GM19397 (cell line): ENCODE measurements around the gene PLAGL1.

Experiments used
- ATAC-seq: cut with Tn5 transposase; IDR thresholded peaks from one replicate; pipeline ENCODE4 v1.9.1; 2021; ENCODE audit warnings: mild to moderate bottlenecking, moderate library complexity; ENCODE audit not compliant: unreplicated experiment

PLAGL1 gene

GRCh38 chr6:143966312-143966711 is 41.7 kb downstream of the PLAGL1 start:
- no peak for ATAC-seq

- ATAC-seq, result no peak
Observed at GRCh38 chr6:143965503-143966171, 42.4 kb downstream of the PLAGL1 start.

DNA sequence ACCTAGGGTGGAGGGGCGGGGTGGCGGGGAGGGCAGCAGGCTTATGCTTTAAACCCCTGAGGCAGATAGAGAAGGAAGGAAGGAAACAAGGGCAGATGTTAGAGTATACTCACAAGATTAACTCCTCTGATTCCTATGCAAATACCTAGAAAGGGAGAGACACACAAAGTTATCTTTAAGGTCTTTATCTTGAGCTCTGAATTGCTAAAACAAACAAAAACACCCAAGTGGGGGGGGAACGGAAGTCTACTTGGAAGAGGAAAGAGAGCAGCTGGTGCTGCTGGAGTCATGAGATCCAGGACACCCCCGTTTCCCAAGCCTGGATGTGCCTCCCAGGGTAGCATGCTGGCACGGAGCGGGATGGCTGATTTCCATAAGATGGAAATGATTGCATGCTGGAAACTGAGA is 43.4 kb downstream of the PLAGL1 start:
- ATAC-seq, result no peak

DNA sequence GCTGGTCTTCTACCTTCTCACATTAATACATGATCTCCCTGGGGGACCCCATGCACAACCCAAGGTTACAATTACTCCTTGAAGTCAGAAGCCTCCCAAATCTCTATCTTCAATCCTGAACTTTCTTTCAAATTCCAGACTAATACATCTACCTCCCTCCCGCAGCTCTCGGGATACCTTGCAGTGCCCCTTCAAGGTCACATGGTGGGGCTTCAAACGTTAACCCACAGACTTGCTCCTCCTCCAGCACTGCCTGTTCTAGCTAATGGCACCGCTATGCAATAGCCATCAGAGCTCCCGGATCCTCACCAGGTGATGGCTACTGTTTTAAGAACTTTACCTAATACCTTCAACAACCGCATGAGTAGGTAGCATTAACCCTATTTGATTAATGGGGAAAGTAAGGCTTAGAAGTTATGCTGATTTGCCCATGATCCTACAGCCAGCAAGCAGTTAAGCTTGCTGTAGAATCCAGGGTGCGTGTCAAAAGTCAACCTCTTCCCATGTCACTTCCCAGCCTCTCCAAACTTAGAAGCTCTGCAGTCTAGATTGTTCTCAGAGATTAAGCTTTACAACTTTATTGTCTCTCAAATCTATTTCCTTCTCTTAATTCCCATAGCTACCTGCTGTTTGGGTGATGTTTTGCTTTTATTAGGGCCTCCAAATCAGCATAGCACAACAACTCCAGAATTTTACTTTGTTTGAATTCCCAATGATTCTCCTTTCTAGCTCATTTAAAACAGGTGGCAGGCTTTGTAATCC is 44.7 kb downstream of the PLAGL1 start:
- no peak for ATAC-seq

GRCh38 chr6:143961886-143962878 is 45.9 kb downstream of the PLAGL1 start:
- no peak for ATAC-seq

- no peak for ATAC-seq
Observed at GRCh38 chr6:143961066-143961465, 47.0 kb downstream of the PLAGL1 start.

DNA sequence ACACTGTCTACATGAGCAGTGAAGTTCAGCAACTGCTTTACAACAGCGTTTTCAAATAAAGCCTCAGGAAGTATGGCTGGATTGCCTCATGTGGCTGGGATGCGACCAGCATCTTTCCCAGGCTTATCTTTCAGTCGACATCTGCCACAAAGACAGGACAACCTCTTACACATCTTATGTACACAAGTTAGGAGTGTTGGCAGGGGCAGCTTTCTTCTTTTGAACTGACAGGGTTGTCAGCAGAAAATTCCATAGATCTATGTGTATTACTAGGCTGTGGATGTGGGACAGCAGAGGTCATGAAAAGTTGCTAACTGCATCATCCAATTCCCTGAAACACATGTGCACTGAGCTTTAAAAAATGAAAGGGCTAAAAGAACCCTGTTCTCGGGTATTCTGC is 48.1 kb downstream of the PLAGL1 start:
- no peak for ATAC-seq

- ATAC-seq, result no peak
Observed at GRCh38 chr6:143958839-143959399, 49.1 kb downstream of the PLAGL1 start.

GRCh38 chr6:143957679-143958274 is 50.3 kb downstream of the PLAGL1 start:
- ATAC-seq, result no peak

DNA sequence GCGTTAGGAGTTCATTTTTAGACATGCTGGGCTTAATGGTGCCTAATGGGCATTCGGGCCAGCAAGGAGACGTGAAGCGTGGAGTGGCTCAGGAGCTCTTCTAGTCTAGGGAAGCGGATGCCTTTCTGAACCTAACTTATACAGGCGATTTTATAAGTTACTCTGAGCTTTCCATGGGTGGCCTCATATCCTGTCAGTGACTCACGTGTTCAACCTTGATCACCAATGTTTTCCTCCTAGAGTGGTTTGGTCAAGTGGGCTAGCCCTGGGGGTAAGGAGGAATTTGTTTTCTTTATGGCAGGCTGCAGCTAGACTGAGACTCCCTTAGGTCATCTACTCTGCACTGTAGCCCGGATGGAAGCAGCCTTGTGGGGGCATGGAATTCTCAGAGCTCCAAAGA is 52.1 kb downstream of the PLAGL1 start:
- no peak for ATAC-seq

GRCh38 chr6:143953922-143954321 is 54.1 kb downstream of the PLAGL1 start:
- ATAC-seq, result no peak

GRCh38 chr6:143952947-143953701 is 54.9 kb downstream of the PLAGL1 start:
- ATAC-seq, result no peak

DNA sequence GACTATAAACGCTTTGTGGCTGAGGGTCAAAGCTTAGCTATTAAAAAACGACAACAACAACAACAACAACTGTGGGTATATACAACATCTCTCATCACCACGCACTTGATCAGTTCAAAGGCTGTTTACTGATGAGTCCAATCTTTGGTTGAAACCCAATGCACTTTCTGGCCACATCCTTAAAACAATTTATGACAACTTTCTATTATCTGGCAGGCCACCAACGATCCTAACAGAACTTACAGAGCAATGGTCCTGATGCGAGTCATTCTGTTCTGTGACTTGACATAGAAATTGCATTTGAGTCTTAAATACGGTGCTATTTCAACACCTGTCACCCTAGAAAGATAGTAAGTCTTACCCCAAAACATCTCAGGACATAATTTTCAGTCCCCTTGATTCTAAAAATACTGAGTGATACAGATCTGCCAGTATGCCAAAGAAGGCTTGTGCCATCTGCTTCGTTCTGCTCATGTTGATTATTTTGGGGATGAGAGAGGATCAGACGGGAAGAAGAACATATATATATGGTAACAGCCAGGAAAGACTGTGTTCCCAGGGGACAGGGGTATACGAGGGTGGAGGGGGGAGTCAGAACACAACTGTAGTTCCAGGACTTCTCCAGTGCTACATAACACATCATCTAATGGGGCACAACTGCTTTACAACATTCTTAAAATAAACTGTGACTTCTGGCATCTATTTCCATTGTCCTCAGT is 55.8 kb downstream of the PLAGL1 start:
- no peak for ATAC-seq

DNA sequence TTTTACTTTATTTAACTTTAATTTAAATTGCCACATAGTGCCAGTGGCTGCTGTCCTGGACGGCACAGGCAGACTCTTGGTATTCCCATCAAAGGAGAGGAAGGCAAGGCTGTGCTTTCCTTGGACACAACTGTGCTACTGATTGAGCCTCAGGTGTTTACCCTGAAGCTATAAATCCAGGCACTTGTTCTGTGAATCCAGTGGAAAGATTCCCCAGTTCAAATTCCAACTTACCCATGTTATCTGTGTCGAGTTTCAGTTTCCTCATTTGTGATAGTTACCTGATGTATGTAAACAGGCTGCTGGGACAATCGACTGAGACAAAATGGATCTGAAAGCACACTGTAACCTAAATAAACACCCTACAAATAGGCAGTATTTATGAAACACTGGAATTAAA is 57.2 kb downstream of the PLAGL1 start:
- ATAC-seq, result no peak

DNA sequence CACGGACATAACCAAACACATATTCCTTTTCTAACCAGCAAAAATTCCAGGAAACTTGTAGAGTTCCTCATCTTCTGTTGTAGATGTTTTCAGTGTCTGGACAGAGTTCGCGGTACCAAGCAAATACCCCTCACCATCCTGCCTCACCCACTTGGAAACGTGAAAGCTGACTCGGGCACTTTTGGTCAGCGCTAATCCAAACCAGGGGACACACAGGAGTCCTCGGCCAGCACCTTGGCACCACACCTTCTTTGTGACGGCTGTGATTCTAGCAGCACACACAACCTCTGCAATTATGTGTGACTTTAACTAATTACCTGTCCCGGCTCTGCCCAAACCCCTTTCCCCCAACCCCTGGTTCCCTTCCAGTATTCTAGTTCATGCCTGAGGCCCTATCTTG is 58.1 kb downstream of the PLAGL1 start:
- no peak for ATAC-seq

GRCh38 chr6:143949535-143949934 is 58.5 kb downstream of the PLAGL1 start:
- no peak for ATAC-seq

GRCh38 chr6:143948208-143948607 is 59.9 kb downstream of the PLAGL1 start:
- ATAC-seq, result no peak

DNA sequence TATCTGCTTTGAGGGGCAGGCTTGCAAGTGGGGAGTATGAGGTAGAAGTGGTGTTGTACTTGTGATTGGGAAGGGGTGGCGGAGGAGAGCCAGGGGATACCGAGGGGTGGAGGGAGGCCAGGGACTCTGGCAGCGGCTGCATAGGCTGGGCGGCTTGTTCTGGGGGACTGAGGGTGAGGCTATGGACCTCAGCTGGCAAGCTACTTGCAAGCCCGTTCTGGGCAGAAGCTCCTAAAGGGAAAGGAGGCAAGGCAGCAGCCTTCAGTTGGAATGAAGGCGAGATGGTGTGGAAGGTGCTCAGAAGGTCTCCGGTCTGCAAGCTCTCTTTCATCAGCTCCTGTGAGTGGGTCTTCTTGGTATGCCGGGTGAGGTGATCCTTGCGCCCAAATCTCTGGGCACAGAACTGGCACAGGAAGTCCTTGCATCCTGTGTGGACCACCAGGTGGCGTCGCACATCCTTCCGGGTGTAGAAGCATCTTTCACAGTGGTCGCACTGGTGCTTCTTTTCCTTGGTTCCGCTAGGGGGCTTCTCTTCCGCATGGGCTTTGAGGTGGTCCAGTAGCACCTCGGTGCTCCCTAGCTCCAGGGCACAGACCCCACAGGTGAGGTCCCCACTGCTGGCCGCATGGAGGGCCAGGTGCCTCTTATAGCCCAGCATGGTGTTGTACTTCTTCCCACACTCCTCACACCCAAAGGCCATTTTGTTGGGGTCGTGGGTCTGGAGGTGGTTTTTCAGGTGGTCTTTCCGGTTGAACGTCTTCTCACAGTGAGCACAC is 66.0 kb downstream of the PLAGL1 start:
- ATAC-seq, result peak; percentile 62
